ENCODE data around the gene UNC5B.

The UNC5B gene

GRCh38 chr10:71236822-71237682, 24.7 kb downstream of the UNC5B start:
- no peak overlapping the region for H3K4me3 ChIP-seq (replicated peaks; ENCODE audit: low read depth, low read length)
- no peak for TF ChIP-seq CTCF (IDR thresholded peaks at IDR 0.05; ENCODE audit: insufficient read depth, low read length, poor library complexity, severe bottlenecking)
- no peaks in the 10 kb centered on the region for H3K36me3 ChIP-seq (ENCODE audit: control insufficient read depth, insufficient read depth, low read length)
- H3K27me3 ChIP-seq (replicated peaks; ENCODE audit: control insufficient read depth, insufficient read depth, low read length), result peaks cover 2% of the 10 kb centered on the region
- no peak for DNase-seq (ENCODE audit: extremely low read depth, insufficient read length)

GRCh38 chr10:71237843-71238623, 25.7 kb downstream of the UNC5B start:
- no peak for DNase-seq (ENCODE audit: extremely low read depth, insufficient read length)
- Histone ChIP-seq H3K27me3 (replicated peaks; ENCODE audit: control insufficient read depth, insufficient read depth, low read length) (no peaks in the 10 kb centered on the region; the same call in none of the 2 replicates), H3K36me3 (ENCODE audit: control insufficient read depth, insufficient read depth, low read length) (no peaks in the 10 kb centered on the region), H3K4me3 (replicated peaks; ENCODE audit: low read depth, low read length) (no peak overlapping the region)
- no peak for TF ChIP-seq CTCF (IDR thresholded peaks at IDR 0.05; ENCODE audit: insufficient read depth, low read length, poor library complexity, severe bottlenecking)

- TF ChIP-seq CTCF (IDR thresholded peaks at IDR 0.05; ENCODE audit: insufficient read depth, low read length, poor library complexity, severe bottlenecking), result no peak
- H3K36me3 ChIP-seq (ENCODE audit: control insufficient read depth, insufficient read depth, low read length), result no peaks in the 10 kb centered on the region
- no peak for DNase-seq (ENCODE audit: extremely low read depth, insufficient read length)
- no peaks in the 10 kb centered on the region; the same call in none of the 2 replicates for H3K27me3 ChIP-seq (replicated peaks; ENCODE audit: control insufficient read depth, insufficient read depth, low read length)
- H3K4me3 ChIP-seq (replicated peaks; ENCODE audit: low read depth, low read length), result no peak overlapping the region
Observed at GRCh38 chr10:71238626-71239025, 26.3 kb downstream of the UNC5B start.

- TF ChIP-seq CTCF (IDR thresholded peaks at IDR 0.05; ENCODE audit: insufficient read depth, low read length, poor library complexity, severe bottlenecking), result no peak
- Histone ChIP-seq H3K27me3 (replicated peaks; ENCODE audit: control insufficient read depth, insufficient read depth, low read length) (no peaks in the 10 kb centered on the region; the same call in none of the 2 replicates), H3K36me3 (ENCODE audit: control insufficient read depth, insufficient read depth, low read length) (no peaks in the 10 kb centered on the region), H3K4me3 (replicated peaks; ENCODE audit: low read depth, low read length) (no peak overlapping the region)
- DNase-seq (ENCODE audit: extremely low read depth, insufficient read length), result no peak
Observed at GRCh38 chr10:71239131-71239915, 27.0 kb downstream of the UNC5B start.

GRCh38 chr10:71239946-71240795, 27.8 kb downstream of the UNC5B start:
- Histone ChIP-seq H3K27me3 (replicated peaks; ENCODE audit: control insufficient read depth, insufficient read depth, low read length) (no peaks in the 10 kb centered on the region; the same call in 1 of the 2 replicates), H3K4me3 (replicated peaks; ENCODE audit: low read depth, low read length) (no peak overlapping the region), H3K36me3 (ENCODE audit: control insufficient read depth, insufficient read depth, low read length) (no peaks in the 10 kb centered on the region)
- no peak for TF ChIP-seq CTCF (IDR thresholded peaks at IDR 0.05; ENCODE audit: insufficient read depth, low read length, poor library complexity, severe bottlenecking)
- no peak for DNase-seq (ENCODE audit: extremely low read depth, insufficient read length)

All from GM06990 (cell line).